CD4-positive, CD25-positive, alpha-beta regulatory T cell (primary cell): ENCODE measurements around the gene TANC1. TPM values are rescaled to one million over a fixed set of nuclear protein-coding genes. Genes with fewer than 3 reads are reported as not detected.

ENCODE experiments used
- ATAC-seq, 2 donors: fragments of 150-1000 bp; cut with Tn5 transposase; one replicate each; pipeline ENCODE4 v1.10.0; 2021; ENCODE audit warnings: low read depth in 2 of 2, moderate number of reproducible peaks in 2 of 2, moderate library complexity in 1 of 2
- DNase-seq, 3 donors: peaks; one replicate each; pipeline versions ENCODE4 v3.0.0 to v3.0.0-alpha.2; 2012 to 2022; ENCODE audit warnings: mixed read lengths in 1 of 3
- H3K27ac ChIP-seq: one replicate; pipeline ENCODE4 v1.7.0; 2013; ENCODE audit warnings: mild to moderate bottlenecking, low read length; ENCODE audit not compliant: insufficient read depth, poor library complexity, severe bottlenecking
- H3K27me3 ChIP-seq: one replicate; pipeline ENCODE4 v1.7.0; 2013; ENCODE audit warnings: low read length; ENCODE audit not compliant: control insufficient read depth, insufficient read depth
- H3K36me3 ChIP-seq: one replicate; pipeline ENCODE4 v1.7.0; 2013; ENCODE audit warnings: mild to moderate bottlenecking, low read length, moderate library complexity; ENCODE audit not compliant: control insufficient read depth, insufficient read depth
- H3K4me1 ChIP-seq: 2 replicates; pipeline ENCODE4 v1.7.0; 2013; ENCODE audit warnings: mild to moderate bottlenecking, low read length; ENCODE audit not compliant: insufficient read depth, control insufficient read depth, poor library complexity, severe bottlenecking
- H3K4me3 ChIP-seq: one replicate; pipeline ENCODE4 v1.7.0; 2013; ENCODE audit warnings: low read depth, mild to moderate bottlenecking, low read length, moderate library complexity
- H3K9me3 ChIP-seq, 2 experiments: 1 replicate in 1 of 2; 2 replicates in 1 of 2; pipeline ENCODE4 v1.7.0; 2013; ENCODE audit warnings: low read length in 2 of 2, mild to moderate bottlenecking in 1 of 2, moderate library complexity in 1 of 2; ENCODE audit not compliant: control insufficient read depth in 2 of 2
- H3K27ac Mint-ChIP-seq, 3 donors: one replicate each; pipeline ENCODE4 v1.8.0; 2020 to 2022; ENCODE audit warnings: mild to moderate bottlenecking in 3 of 3, mixed read lengths in 3 of 3, moderate library complexity in 2 of 3
- H3K27me3 Mint-ChIP-seq: one replicate; pipeline ENCODE4 v1.8.0; 2022; ENCODE audit warnings: mild to moderate bottlenecking, mixed read lengths
- H3K36me3 Mint-ChIP-seq: one replicate; pipeline ENCODE4 v1.8.0; 2020; ENCODE audit warnings: mixed read lengths
- H3K4me1 Mint-ChIP-seq, 4 donors: one replicate each; pipeline ENCODE4 v1.8.0; 2020 to 2022; ENCODE audit warnings: mixed read lengths in 4 of 4, mild to moderate bottlenecking in 1 of 4
- H3K4me3 Mint-ChIP-seq, 4 donors: one replicate each; pipeline ENCODE4 v1.8.0; 2020 to 2022; ENCODE audit warnings: mild to moderate bottlenecking in 4 of 4, mixed read lengths in 4 of 4, moderate library complexity in 3 of 4
- H3K9me3 Mint-ChIP-seq, 7 donors: one replicate each; pipeline ENCODE4 v1.8.0; 2020 to 2022; ENCODE audit warnings: mixed read lengths in 7 of 7, mild to moderate bottlenecking in 3 of 7, moderate library complexity in 2 of 7
- polyA plus RNA-seq, 4 donors: library from polyadenylated mRNA; unstranded; fragments of 300-500 nt; fragmentation: Illumina TruSeq; gene quantifications; one replicate each; pipeline ENCODE4 v1.2.3, GENCODE V29; 2021
- total RNA-seq: library from RNA; stranded (reverse); gene quantifications from one replicate; pipeline ENCODE4 v1.2.3, GENCODE V29; 2022

The TANC1 gene
- total and polyA plus RNA-seq, 5 donors from 2014 or later, result 0.06 to 0.07 TPM; not detected in 3

DNA sequence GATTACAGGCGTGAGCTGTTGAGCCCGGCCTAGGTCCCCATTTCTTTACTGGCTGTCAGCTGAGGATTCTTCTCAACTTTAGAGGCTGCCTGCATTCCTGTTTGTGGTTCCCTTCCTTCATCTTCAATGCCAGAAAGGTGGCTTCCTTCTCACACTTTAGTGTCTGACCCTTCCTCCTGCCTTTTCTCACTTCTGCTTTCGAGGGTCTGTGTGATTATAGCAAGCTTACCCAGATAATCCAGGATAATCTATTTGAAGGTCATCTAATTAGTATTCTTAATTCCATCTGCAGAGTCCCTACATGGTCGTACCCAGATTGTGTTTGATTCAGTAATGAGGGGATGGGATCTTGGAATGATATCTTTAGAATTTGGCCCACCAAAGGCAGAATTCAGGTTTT is 157.4 kb downstream of the TANC1 start:
- no peak overlapping the region for H3K27ac Mint-ChIP-seq
- H3K4me1 Mint-ChIP-seq, result peaks cover 0 to 14% (median 2%) of the 10 kb centered on the region in 4 donors
- H3K27ac ChIP-seq, result no peak overlapping the region
- H3K4me1 ChIP-seq, result no peaks in the 10 kb centered on the region
- DNase-seq, result no peak
- H3K36me3 Mint-ChIP-seq, result no peaks in the 10 kb centered on the region
- H3K27me3 ChIP-seq, result peaks cover 7% of the 10 kb centered on the region
- H3K4me3 ChIP-seq, result no peak overlapping the region
- H3K9me3 ChIP-seq, result no peaks in the 10 kb centered on the region
- no peak overlapping the region for H3K4me3 Mint-ChIP-seq
- no peaks in the 10 kb centered on the region for H3K27me3 Mint-ChIP-seq
- ATAC-seq, result no peak
- H3K36me3 ChIP-seq, result no peaks in the 10 kb centered on the region
- peaks cover 0 to 2% (median 0%) of the 10 kb centered on the region in 7 donors for H3K9me3 Mint-ChIP-seq

DNA sequence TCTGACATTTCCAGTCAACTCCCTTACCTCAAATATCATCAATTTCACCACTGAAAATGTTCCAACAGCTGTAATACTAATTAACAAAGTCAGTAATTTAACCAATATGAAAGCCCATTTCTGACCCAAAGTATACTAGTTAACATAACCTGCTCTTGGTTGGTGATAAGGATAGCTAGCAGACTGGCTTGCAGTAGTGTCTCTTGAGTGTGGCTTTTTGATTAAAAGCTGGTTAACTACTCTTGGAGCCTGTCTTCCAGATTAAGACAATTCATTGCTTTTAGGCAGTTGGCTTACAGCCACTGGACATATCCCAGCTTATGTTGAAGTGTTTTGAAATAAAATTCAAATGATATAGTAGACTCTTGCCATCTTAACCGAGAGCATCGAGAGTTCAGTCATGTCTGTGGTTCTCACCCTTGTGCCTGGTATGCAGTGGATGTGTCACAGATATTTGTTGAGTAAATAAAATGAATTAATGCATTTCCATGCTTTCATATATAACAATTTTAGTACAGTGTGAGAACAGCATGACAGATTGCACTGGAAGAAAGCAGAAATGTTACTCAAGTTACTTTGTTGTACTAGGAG is 158.1 kb downstream of the TANC1 start:
- Histone ChIP-seq H3K36me3 (no peaks in the 10 kb centered on the region), H3K27me3 (peaks cover 4% of the 10 kb centered on the region), H3K4me1 (no peaks in the 10 kb centered on the region), H3K4me3 (no peak overlapping the region), H3K9me3 (no peaks in the 10 kb centered on the region), H3K27ac (no peak overlapping the region)
- Mint-ChIP-seq H3K9me3 (peaks cover 0 to 2% (median 0%) of the 10 kb centered on the region in 7 donors), H3K27me3 (no peaks in the 10 kb centered on the region), H3K36me3 (no peaks in the 10 kb centered on the region), H3K4me1 (peaks cover 0 to 14% (median 2%) of the 10 kb centered on the region in 4 donors), H3K4me3 (no peak overlapping the region), H3K27ac (no peak overlapping the region)
- ATAC-seq (no peak), DNase-seq (no peak)

DNA sequence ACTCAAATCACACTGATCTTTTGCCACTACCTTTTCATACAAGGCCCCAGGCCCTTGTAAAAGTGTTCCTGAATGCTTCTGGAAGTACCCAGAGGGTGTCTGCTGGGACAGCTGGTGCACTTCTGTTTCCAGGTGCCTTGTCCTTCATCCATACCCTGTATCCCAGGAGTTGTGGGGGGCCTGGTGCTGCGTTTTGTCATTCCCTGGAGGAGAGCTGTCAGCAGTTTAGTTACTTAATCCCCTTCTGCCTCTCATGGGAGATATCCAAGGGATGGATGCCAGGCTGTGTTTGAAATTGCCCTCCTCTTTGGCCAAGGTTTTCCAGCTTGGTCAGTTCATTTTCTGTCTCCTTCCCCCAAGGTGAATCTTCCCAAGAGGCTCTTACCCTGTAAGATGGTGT is 159.8 kb downstream of the TANC1 start:
- H3K27me3 ChIP-seq, result peaks cover under 1% of the 10 kb centered on the region
- no peaks in the 10 kb centered on the region for H3K9me3 Mint-ChIP-seq
- no peaks in the 10 kb centered on the region for H3K36me3 ChIP-seq
- no peak overlapping the region for H3K27ac ChIP-seq
- peaks cover 0 to 14% (median 2%) of the 10 kb centered on the region in 4 donors for H3K4me1 Mint-ChIP-seq
- no peaks in the 10 kb centered on the region for H3K4me1 ChIP-seq
- no peaks in the 10 kb centered on the region for H3K9me3 ChIP-seq
- no peak overlapping the region for H3K27ac Mint-ChIP-seq
- ATAC-seq (no peak), DNase-seq (no peak)
- H3K36me3 Mint-ChIP-seq, result no peaks in the 10 kb centered on the region
- no peak overlapping the region for H3K4me3 Mint-ChIP-seq
- no peak overlapping the region for H3K4me3 ChIP-seq
- no peaks in the 10 kb centered on the region for H3K27me3 Mint-ChIP-seq

DNA sequence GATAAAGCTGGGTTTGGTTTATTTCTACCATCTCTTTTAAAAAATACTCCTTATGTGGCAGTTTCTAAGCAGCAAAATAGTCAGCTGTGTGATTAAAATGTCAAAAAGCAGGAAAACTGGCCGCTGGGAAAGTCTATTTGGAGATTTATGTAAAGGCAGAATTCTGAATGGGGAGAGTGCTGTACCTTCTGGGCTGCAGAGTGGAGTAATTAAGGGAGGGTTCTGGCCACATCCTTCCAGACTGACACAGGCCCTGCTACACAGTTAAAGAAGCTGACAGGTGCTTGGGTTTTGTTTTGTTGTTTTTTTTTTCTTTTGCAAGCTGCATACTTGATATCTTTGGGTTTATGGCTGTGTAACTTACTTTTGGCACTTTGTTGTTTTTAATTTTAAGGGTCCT is 160.8 kb downstream of the TANC1 start:
- DNase-seq (peak in 1 of 3 donors; percentile 30), ATAC-seq (no peak)
- Histone ChIP-seq H3K4me3 (no peak overlapping the region), H3K36me3 (no peaks in the 10 kb centered on the region), H3K27me3 (no peaks in the 10 kb centered on the region), H3K4me1 (no peaks in the 10 kb centered on the region), H3K9me3 (no peaks in the 10 kb centered on the region), H3K27ac (no peak overlapping the region)
- Mint-ChIP-seq H3K4me1 (peaks cover 0 to 9% (median 2%) of the 10 kb centered on the region in 4 donors), H3K4me3 (no peak overlapping the region), H3K27ac (no peak overlapping the region), H3K9me3 (no peaks in the 10 kb centered on the region), H3K27me3 (peaks cover 5% of the 10 kb centered on the region), H3K36me3 (no peaks in the 10 kb centered on the region)

DNA sequence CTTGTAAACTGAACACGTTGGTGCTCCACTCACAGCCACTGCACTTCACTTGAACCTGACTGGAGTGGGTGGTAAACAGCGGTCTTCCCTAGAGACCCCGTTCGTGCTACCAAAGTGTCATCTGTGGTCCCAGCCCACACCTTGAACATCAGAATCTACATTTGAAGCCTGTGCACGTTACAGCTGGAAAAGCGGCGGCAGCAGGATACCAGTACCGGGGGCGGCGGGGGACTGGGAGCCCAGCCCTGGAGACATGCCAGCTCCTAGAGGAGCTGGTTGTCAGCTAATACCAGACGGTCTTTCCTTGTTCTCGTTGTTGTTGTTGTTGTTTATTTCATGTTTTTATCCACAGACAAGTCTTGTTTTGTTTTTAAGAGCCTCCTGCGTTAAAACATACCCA is 161.4 kb downstream of the TANC1 start:
- no peak overlapping the region for H3K27ac ChIP-seq
- no peak for ATAC-seq
- H3K4me1 ChIP-seq, result no peaks in the 10 kb centered on the region
- Mint-ChIP-seq H3K9me3 (no peaks in the 10 kb centered on the region), H3K4me3 (no peak overlapping the region), H3K27ac (no peak overlapping the region), H3K27me3 (peaks cover 5% of the 10 kb centered on the region), H3K4me1 (peaks cover 0 to 4% (median 2%) of the 10 kb centered on the region in 4 donors), H3K36me3 (no peaks in the 10 kb centered on the region)
- H3K4me3 ChIP-seq, result no peak overlapping the region
- no peaks in the 10 kb centered on the region for H3K9me3 ChIP-seq
- no peak for DNase-seq
- H3K27me3 ChIP-seq, result no peaks in the 10 kb centered on the region
- no peaks in the 10 kb centered on the region for H3K36me3 ChIP-seq

DNA sequence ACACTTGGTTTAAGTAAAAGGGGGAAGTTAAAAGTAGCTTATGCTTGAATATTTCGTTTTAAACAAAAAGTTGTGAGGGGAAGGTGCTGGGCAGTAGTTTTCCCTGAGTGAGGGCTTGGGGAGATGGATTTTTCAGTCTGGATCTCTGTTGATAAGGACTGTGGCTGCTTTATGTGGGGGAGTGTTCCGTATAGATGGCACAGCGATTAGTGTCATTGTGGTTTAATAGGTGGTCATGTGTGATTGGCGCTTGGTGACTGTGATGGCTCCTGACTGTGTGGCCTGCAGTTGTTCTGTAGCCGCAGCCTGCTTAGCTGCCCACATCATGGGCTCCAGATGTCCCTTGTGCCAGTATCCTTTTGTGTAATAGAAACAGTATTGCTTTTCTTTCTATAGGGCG is 161.9 kb downstream of the TANC1 start:
- Mint-ChIP-seq H3K4me1 (peaks cover 0 to 4% (median 0%) of the 10 kb centered on the region in 4 donors), H3K27me3 (peaks cover 5% of the 10 kb centered on the region), H3K27ac (no peak overlapping the region), H3K4me3 (no peak overlapping the region), H3K36me3 (no peaks in the 10 kb centered on the region), H3K9me3 (no peaks in the 10 kb centered on the region)
- Histone ChIP-seq H3K27ac (no peak overlapping the region), H3K9me3 (no peaks in the 10 kb centered on the region), H3K36me3 (no peaks in the 10 kb centered on the region), H3K27me3 (no peaks in the 10 kb centered on the region), H3K4me1 (no peaks in the 10 kb centered on the region), H3K4me3 (no peak overlapping the region)
- ATAC-seq (no peak), DNase-seq (no peak)

DNA sequence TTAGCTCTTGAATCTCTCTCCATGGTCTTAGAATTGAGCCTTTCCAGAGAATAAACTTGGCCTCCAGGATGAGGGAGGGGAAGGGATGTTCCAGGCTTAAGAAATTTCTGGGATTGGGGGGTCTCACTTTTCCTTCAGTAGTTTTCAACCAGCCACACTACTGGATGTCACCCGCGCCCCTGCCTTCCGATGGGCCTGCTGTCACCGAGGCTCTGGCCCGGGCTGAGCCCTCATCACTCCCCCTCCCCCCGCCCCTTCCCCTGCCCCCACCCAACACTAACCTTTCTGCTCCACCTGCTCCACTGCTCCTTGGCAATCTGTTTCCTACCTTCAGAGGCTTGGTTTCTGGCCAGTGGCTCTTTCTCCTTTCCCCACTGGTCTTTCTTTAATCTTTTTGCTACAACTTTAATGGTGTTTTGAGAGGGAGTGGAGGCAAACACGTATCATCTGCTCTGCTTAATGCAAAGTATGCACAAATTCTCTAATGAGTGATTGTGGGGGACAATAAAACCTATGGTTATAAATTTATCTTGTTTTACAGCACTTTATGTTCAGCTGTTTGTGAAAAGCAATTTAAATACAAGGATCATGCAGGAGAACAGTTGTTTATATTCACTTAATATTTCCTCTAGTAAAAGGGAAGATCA is 162.9 kb downstream of the TANC1 start:
- Histone ChIP-seq H3K4me3 (no peak overlapping the region), H3K36me3 (no peaks in the 10 kb centered on the region), H3K4me1 (no peaks in the 10 kb centered on the region), H3K9me3 (no peaks in the 10 kb centered on the region), H3K27me3 (no peaks in the 10 kb centered on the region), H3K27ac (no peak overlapping the region)
- Mint-ChIP-seq H3K4me3 (no peak overlapping the region), H3K4me1 (no peaks in the 10 kb centered on the region), H3K9me3 (no peaks in the 10 kb centered on the region), H3K27ac (no peak overlapping the region), H3K27me3 (peaks cover 5% of the 10 kb centered on the region), H3K36me3 (no peaks in the 10 kb centered on the region)
- ATAC-seq (no peak), DNase-seq (no peak)

DNA sequence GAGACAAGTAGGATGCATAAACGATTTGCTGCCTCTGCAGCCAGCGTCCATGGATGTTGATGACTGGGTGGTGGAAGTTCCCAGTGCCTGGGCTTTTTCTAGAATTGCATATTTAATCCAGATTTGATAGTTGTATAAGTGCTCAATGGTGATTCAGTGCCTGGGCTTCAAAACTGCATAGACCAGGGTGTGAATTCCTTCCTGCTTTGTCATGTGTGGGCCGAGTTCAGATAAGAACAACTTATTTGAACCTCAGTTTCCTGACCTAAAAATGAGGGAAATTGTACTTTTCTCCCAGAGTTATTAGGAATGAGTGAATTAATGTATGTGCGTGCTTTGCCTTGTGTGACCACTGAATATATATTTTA is 163.5 kb downstream of the TANC1 start:
- H3K4me3 Mint-ChIP-seq, result no peak overlapping the region
- Histone ChIP-seq H3K27ac (no peak overlapping the region), H3K4me1 (no peaks in the 10 kb centered on the region), H3K9me3 (no peaks in the 10 kb centered on the region), H3K36me3 (no peaks in the 10 kb centered on the region), H3K4me3 (no peak overlapping the region), H3K27me3 (no peaks in the 10 kb centered on the region)
- no peaks in the 10 kb centered on the region for H3K36me3 Mint-ChIP-seq
- H3K27me3 Mint-ChIP-seq, result peaks cover 5% of the 10 kb centered on the region
- DNase-seq (no peak), ATAC-seq (no peak)
- H3K9me3 Mint-ChIP-seq, result peaks cover 0 to under 1% (median 0%) of the 10 kb centered on the region in 7 donors
- no peak overlapping the region for H3K27ac Mint-ChIP-seq
- no peaks in the 10 kb centered on the region for H3K4me1 Mint-ChIP-seq
